ENCODE data around the gene FOXE1.
A peak's percentile ranks its signal among the peaks of the same experiment; 100 is the strongest.

The FOXE1 gene

DNA sequence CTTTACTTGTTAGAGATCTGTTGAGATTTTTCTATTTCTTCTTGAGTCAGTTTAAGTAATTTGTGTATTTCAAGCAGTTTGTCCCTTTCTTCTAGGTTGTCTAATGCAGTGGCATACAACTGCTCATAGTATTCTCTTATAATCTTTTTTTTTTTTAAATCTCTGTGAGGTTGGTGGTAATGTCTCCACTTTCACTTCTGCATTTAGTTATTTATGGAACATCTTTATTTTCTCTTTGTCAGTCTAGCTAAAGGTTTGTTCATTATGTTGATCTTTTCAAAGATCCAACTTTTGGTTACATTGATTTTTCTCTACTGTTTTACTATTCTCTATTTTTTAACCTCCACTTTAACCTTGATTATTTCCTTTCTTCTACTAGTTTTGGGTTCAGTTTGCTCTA, 13.8 kb downstream of the FOXE1 start:
- no peak for DNase-seq

- no peak for DNase-seq
Measured at GRCh38 chr9:97868859-97869258, 15.8 kb downstream of the FOXE1 start.

- DNase-seq = no peak
Measured at GRCh38 chr9:97873425-97873824, 20.4 kb downstream of the FOXE1 start.

DNA sequence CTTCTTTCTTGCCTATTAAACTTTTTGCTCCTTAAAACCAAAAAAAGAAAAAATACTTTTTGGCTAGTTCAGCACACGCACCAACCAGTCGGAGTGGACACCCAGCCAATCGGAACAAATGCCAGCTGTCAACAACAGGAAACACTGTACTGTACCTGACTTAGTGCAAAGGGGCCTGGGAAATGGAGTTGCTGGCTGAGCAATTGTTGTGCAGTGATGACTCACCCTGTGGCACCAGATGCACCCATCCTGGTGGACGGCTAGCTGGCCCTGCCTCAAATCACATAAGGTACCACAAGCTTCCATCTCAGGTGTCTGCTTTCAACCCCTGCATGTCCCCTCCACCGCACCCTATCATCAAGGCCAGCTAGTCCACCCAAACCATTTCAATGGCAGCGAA, 20.9 kb downstream of the FOXE1 start:
- no peak for DNase-seq

GRCh38 chr9:97874624-97875023, 21.6 kb downstream of the FOXE1 start:
- DNase-seq = no peak

GRCh38 chr9:97875111-97875510, 22.1 kb downstream of the FOXE1 start:
- no peak for DNase-seq

DNA sequence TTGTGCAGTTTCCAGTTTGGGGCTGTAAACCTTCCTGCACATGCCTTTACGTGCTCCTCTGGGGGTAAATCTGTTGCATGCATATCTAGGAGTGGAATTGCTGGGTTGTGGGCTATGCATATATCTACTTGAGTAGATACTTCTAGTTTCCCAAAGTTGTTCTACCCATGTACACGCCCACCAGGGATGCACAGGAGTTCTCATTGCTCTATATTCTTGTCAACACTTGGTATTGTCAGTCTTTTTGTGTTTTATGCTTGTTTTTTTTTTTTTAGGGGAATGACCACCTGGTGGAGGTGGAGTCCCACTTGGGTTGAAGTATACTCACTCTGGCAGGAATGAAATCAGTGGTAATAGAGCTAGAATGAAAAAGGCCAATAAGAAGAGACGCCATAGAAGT, 23.0 kb downstream of the FOXE1 start:
- DNase-seq = no peak

DNA sequence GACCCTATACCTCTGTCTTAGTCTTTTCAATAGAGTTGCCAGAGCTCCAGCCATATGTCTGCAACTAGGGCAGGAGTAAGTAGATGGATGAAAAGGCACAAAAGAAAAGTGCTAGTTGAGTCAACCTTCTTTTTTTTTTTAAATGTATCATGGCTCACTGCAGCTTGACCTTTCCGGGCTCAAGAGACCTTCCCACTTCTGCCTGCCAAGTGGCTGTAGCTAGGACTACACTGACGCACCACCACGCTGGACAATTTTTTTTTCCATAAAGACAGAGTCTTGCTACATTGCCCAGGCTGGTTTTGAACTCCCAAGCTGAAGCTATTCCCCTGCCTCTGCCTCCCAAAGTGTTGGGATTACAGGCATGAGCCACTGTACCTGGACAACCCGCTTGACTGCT, 27.3 kb downstream of the FOXE1 start:
- DNase-seq = no peak

DNA sequence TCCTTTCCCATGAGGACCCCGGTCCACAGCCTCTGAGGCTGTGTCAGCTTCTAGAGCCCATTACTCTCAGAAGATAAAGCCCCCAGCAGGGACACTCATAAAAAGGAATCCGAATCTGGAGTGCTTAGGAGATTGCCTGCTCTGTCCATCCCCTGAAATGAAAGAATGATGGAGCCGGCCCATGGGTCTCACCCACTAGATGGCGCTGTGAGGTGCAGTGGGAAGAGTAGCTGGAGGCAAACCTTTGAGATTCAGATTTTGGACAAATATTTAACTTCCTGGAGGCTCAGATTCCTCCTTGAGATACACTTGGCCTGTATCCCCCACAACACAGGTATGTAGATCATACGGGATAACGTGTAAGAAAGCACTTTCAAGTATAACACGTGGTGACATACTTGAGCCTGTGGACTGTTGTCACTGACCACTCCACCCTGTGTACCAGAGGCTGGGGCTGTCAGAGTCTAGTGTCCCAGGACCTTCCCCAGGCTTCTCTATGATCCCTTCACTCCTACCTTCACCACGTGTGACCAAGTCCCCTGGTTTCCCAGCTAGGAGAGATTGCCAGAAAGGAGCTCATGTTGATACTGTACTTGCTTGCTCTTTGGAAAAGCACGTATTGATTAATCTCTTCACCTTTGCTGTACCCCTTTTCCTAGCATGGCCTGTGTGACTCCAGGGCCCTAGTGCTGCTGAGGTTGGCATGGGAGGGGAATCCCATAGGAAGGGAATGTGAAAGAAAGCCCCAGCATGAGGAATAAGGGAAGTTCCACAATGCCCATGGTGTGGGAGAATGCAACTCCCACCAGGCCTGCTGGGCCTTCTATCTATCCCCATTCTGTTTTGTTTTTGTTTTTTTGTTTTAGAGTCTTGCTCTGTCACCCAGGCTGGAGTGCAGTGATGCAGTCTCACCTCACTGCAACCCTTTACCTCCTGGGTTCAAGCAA, 37.2 kb downstream of the FOXE1 start:
- DNase-seq = peak; percentile 89

DNA sequence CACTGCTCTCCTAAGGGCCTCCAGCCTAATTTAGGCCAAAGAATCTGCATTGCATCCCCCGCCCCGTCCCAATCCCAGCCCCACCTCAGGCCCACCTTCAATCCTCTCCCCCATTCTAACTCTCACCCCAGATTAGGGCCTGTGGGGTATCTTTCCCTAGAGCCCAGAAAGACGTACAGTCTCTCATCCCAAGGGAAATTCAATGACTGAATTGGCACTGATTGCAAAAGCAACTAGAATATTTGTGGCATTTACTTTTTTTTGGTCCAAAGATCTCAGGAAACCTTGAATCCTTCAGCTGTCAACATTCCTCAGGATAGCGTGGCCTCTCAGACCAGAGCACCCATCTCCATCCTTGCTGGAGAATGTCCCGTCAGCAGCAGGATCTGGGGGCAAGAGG, 38.7 kb downstream of the FOXE1 start:
- no peak for DNase-seq

DNA sequence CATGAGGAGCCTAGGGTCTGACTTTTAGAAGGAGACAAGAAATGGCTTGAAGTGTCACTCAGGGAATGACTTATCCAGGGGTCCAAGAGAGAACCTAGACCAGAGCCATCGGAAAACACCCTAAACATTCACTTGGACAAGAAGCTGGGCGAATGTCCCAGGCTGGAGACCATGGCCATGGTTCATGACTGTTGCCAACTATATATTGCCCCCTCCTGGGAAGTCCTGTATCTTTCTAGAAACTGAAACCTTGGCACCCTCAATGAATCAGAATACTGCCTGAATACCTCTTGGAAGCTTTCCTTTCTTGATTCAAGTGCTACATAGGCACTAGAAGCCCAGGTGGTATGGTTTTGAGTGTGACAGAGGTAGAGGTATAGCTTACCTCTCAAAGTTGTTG, 39.4 kb downstream of the FOXE1 start:
- DNase-seq = no peak

GRCh38 chr9:97895211-97895610, 42.2 kb downstream of the FOXE1 start:
- DNase-seq = no peak

GRCh38 chr9:97895695-97896332, 42.8 kb downstream of the FOXE1 start:
- no peak for DNase-seq

- no peak for DNase-seq
Measured at GRCh38 chr9:97900103-97900737, 47.2 kb downstream of the FOXE1 start.

- DNase-seq = no peak
Measured at GRCh38 chr9:97900738-97901565, 47.9 kb downstream of the FOXE1 start.

DNA sequence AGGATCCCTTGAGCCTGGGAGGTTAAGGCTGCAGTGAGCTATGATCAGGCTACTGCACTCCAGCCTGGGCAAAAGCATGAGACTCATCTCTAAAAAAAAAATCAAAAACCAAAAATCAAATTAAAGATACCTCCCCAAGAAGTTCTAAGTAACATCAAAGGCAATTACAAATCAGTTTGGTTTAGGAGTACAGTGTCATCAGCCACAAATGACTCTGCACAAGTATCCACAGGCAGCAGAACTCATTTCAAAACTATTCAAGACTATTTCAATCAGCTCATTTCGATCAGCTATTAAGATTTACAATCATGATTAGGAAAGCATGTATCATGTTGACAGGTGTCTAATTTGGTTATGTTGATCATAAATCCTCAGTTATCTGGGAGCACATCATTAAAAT, 50.2 kb downstream of the FOXE1 start:
- DNase-seq = no peak

- DNase-seq = peak; percentile 66
Measured at GRCh38 chr9:97904725-97905124, 51.7 kb downstream of the FOXE1 start.

DNA sequence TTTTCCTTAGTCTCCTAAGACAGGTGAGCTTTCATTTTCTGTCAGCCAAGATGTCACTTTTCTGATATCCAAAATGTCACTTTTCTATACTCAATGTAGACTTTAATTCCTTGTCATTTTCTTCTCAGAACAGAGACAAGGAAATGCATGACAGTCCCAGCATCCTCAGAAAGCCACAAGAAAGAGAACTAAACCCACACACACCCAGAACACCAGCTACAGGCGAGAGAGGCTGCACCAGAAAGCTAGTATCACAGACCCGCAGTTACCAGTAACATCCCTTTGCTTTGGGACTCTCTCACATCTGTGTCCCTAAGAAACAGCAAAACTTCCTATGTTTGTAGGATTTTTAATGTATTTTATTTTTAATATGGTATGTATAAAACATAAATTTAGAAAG, 52.2 kb downstream of the FOXE1 start:
- no peak for DNase-seq
